HG02642 (cell line): ENCODE results near the gene CEACAM1.
"Not testable (repeated sequence)": the region's sequence is repeated elsewhere in the genome, so short reads cannot be mapped to it uniquely, and the experiment has no call there.

Experiments used
- ATAC-seq: cut with Tn5 transposase; IDR thresholded peaks from one replicate; pipeline ENCODE4 v1.9.1; 2021; ENCODE audit warnings: mild to moderate bottlenecking; ENCODE audit not compliant: unreplicated experiment, poor library complexity

CEACAM1 gene

DNA sequence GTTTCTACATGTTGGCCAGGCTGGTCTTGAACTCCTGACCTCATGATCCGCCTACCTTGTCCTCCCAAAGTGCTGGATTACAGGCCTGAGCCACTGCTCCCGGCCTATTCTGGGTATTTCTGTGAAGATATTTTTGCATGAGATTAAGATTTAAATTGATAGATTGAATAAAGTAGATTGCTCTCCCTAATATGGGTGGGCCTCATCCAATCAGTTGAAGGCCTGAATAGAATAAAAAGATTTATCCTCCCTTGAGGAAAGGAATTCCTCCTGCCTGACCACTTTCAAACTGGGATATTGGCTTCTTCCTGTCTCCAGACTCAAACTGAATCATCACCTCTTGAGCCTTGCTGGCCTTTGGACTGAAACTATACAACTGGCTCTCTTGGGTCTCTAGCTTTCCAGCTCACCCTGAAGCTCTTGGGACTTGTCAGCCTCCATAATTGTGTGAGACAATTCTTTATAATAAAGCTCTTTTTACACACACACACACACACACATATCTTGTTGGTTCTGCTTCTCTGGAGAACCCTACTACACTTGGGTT lies 49.4 kb downstream of the CEACAM1 start:
- no peak for ATAC-seq

DNA sequence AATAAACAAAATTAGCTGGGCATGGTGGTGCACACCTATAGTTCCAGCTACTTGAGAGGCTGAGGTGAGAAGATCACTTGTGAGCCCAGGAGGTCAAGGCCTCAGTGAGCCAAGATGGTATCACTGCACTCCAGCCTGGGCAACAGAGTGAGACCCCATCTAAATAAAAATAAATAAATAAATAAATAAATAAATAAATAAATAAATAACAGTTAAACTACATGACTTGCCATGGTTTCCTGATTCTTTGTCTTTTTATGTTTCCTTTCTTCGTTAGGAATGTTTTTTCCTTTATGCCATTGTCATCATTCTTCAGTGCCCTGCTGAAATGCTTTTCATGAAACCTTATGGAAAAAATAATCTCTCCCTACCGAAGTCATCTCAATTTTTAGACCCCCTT lies 50.3 kb downstream of the CEACAM1 start:
- no peak for ATAC-seq

DNA sequence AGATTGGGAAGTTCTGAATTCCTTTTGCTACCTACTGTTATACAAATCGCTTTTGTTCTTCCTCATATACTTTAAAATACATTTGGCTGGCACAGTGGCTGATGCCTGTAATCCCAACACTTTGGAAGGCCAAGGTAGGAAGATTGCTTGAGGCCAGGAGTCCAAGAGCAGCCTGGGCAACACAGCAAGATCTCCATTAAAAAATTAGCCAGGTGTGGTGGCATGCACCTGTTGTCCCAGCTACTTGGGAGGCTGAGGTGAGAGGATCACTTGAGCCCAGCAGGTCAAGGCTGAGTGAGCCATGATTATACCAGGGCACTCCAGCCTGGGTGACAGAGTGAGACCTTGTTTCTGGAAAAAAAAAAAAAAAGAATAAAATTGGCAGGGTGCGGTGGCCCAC lies 51.2 kb downstream of the CEACAM1 start:
- no peak for ATAC-seq

DNA sequence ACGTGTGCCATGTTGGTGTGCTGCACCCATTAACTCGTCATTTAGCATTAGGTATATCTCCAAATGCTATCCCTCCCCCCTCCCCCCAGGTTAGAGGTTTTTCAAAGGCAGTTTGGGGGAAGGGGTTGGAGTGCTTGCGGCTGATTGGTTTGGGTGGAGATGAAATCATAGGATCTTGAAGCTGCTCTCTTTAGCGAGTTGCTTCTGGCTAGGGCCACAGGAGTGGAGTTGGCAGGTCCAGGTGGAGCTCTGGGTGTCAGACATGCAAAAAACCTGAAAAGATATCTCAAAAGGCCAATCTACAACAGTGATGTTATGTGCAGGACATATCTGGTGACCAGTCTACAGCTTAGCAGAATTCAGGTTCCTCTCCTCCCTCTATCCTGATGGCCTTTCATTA lies 52.9 kb downstream of the CEACAM1 start:
- ATAC-seq: no peak

DNA sequence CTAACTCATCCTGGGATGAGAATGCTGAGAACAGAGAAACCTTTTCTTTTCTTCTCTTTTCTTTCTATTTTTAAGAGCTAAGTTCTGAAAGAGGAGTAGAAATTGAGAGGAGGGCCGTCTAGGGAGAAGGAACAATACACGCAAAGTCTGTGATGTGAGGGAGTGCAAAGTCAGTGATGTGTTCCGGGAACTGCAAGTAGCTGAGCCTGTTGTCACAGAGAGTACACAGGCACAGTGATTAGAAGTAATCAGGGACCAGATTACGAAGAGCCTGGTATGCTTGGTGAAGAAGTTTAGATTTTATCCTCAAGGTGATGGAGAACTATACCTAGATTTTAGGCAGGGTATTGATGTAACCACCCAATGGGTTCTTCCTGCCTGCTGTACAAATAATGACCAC lies 53.5 kb downstream of the CEACAM1 start:
- ATAC-seq: no peak

DNA sequence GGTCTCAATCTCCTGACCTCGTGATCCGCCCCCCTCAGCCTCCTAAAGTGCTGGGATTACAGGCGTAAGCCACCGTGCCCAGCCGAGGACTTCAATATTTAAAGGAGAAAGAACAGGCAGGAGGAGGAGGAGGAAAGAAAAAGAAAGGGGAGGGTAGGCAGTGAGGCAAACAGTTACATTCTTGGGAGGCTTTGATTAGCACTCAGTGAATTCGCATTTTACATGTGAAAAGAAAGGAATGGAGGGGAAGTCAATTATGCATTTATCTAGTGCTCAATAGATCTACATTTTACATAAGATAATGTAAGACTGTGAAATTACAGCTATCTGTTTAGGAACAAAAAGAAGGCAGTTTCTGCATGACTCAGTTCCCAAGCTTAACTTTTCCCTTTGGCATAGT lies 54.6 kb downstream of the CEACAM1 start:
- no peak for ATAC-seq

DNA sequence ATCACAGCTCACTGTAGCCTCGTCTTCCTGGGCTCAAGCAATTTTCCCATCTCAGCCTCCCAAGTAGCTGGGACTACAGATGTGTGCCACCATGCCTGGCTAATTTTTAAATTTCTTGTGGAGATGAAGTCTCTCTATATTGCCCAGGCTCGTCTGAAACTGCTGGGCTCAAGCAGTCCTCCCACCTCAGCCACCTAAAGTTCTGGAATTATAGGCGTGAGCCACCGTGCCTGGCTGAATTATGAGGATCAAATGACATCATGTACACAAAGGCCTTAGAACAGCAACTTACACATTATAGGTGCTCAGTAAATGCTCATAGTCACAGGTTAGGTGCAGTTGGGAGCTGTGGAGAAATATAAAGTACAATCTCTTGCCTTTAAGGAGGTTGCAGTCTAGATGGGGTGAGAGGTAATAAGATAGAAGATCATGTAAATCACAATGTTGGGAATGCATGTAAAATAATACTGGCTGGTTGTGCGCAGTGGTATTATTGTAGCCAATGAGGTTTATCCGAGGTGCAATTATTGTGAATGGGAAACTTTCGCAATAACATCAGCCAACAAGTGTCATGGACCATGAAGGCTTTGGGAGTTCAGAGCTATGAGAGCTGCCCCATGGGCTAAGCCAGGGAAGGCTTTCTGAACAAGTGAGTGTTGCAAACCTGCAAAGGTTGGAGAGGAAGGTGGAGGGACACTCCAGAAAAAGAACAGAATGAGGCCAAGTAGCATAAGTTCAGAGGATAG lies 55.7 kb downstream of the CEACAM1 start:
- ATAC-seq: no peak

DNA sequence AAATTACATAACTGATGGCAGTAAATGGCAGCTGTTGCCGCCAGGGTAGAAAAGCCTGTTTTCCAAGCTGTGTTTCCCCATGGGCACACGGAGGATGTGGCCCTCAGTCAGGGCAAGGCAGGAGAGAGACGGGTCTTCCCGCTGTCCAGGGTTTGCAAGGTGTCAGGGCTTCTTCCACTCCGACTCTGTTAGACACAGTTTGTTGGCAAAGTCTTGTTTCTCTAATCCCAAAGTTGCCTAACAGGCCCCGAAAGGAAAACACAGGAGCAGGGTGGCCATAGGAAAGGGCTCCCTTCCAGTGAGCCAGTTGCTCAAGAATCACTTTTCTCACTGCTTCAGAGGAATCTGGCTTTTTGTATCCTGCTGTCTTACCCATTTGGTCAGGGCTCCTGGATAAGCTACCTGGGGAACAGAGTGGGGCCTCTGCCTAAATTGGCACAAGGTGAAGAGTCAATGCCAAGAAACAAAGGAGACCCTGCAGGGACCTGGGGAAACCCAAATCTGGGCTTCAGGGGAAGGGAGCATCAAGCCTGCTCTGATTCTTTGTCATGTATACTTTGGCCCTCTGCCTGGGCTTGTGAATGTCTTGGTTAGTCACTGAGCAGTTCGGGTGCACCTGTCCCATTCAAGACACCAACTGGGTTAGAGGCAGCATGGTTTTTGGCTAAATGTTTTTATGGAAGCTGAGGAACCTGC lies 56.6 kb downstream of the CEACAM1 start:
- no peak for ATAC-seq

DNA sequence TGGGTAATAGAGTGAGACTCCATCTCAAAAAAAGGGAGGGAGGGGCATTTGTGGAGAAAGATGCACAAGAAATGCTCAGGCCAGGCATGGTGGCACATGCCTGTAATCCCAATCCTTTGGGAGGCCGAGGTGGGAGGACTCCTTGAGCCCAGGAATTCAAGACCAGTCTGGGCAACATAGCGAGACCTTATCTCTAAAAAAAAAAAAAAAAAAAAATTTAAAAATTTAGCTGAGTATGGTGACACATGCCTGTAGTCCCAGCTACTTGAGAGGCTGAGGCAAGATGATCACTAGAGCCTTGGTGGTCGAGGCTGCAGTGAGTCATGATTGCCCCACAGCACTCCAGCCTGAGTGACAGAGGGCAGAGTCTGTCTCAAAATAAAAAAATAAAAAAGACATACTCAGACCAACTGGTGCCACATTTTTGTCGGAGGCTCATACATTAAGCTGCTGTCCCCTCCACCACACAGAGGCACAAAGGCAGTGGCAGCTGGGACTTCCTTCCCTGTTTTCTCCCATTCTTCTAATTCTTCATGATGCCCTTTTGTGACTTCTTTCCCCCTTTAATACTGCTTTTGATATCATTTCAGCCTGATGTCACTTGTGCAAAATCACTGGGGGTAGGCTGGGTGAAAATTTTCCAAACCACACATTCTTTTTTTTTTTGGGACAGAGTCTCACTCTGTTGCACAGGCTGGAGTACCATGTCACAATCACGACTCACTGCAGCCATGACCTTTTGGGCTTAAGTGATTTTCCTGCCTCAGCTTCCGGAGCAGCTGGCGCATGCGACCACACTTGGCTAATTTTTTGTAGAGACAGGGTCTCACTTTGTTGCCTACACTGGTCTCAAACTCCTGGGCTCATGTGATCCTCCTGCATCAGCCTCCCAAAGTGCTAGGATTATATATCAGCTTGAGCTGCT lies 58.7 kb downstream of the CEACAM1 start:
- no peak for ATAC-seq

DNA sequence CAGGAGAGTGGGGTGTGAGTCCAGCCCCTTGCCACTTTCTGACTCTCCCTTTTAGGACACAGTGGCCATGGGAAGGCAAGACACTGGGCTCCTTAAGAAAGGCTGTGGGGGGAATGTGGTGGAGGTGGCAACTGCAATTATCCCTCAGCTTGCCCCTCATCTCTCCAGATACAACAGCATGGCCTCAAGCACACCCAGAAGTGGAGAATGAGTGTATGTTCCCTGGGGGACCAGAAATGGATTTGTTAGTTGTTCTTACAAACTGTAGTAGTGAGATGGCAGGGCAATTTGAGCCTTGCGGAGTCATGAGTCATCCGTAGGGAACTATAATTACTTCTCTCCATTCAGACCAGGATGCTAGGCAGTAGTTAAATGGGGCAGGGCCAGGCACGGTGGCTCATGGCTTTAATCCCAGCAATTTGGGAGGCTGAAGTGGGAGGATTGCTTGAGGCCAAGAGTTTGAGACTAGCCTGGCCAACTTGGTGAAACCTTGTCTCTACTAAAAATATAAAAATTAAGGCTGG lies 59.9 kb downstream of the CEACAM1 start:
- no peak for ATAC-seq

DNA sequence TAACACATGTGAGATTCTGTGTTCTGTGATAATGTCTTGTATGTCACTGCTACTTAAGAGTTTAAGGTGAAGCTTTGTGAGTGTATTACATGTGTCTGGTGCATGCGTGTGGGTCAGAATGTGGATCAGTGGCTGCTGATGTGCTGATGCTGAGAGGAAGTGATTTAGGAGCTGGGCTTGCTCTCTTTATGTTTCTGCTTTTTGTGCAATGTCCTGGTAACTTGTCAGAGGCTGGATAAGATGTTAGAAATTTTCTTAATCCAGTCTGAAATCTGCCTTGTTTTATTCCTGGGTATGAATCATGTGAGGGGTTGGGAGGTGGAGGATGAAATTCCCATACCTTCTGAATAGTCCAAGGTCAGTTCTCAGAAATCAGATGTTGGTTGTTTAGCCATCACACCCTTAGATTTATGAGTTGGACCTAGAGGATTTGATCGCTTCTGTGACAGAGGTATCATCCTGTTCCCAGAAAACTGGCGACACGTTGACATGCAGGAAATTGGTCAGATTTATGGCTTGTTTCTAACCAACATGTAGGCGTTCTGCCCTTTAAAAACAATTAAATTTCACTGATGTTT lies 61.0 kb downstream of the CEACAM1 start:
- ATAC-seq: no peak

DNA sequence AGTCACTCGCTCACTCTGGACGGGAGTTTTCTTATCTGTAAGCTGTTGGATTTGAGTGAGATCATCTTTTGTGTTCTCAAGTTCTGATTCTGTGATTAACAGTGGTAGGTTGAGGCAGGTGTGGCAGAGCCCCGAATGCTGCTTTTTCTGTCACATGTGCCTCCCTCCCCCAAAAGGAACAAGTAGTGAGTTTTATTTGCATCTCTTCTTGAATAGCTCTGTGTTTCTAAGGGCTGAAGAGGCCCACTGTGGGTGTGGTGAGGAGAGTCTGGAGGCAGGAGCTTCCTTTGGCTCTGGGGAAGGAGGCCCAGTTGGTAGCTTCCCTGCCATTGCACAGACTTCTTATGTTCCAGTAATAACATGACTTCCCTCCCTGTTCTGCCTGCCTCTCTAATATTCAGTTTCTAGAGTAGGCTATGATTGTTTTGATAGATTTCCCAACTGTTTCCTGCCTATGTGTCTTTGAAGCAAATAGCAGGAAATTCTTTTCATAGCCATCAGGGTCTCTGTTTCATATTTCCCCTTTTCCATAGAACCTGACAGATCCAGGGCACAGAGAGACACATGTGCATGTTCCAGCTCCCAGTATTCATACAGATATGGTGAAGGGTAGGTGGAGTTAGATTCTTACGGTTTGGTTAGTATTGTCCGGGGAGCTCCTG lies 61.6 kb downstream of the CEACAM1 start:
- no peak for ATAC-seq

DNA sequence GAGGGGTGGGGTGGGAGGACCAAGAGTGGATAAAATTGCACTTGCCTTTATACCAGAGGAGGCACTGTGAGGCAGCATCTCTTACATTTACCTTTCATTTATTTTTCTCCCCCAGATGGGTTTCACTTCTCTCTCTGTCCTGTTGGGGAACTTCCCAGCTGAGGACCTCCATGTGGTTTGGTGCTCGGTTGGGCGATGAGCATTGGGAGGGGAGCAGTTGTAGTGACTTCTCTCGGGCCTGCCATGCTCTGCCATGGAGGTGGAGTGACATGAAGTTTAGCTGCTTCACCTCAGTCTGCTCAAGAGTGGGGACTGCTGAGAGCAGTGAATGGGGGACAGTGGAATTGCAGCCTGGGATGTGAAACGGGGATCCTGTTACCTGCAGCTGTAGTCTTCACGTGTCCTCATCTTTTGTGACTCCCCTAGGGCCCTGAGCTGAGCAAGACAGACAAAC lies 62.4 kb downstream of the CEACAM1 start:
- ATAC-seq: peak; percentile 78

DNA sequence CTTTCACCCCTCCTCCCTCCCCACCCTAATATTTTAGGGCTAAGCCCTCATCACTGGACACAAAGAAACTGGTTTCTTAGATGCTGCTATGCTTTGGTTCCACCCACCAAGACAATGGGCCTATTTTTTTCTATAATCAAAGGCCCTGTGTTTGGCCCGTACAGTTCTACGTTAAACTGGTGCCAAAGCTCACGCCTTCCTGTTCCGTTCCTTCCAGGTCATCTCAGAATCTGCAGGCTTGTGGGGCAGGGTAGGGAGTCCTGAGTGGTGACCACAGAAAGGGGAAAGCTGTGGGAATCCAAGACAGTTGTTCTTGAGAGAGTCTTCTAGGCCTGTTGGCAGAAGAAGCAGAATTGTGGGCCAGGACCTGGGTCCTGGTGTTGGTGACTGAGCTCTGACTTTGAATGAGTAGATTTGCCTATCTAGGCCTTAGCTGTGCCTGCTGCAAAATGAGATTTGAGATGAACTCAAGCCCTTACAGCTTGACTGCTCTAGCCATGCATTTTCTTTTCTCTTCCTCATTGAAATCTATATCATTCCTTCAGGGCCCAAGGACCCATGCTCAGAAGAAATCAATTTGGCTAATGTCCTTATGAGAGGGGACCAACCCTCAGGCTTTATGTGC lies 66.5 kb downstream of the CEACAM1 start:
- ATAC-seq: no peak

DNA sequence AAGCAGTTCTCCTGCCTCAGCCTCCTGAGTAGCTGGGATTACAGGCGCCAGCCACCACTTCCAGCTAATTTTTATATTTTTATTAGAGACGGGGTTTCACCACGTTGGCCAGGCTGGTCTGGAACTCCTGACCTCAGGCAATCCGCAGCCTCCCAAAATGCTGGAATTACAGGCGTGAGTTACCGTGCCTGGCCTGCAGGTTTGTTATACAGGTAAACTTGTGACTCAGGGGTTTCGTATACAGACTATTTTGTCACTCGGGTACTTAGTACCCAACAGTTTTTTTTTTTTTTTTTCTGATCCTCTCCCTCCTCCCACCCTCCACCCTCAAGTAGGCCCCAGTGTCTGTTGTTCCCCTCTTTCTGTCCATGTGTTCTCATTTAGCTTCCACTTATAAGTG lies 67.0 kb downstream of the CEACAM1 start:
- not testable (repeated sequence) for ATAC-seq

DNA sequence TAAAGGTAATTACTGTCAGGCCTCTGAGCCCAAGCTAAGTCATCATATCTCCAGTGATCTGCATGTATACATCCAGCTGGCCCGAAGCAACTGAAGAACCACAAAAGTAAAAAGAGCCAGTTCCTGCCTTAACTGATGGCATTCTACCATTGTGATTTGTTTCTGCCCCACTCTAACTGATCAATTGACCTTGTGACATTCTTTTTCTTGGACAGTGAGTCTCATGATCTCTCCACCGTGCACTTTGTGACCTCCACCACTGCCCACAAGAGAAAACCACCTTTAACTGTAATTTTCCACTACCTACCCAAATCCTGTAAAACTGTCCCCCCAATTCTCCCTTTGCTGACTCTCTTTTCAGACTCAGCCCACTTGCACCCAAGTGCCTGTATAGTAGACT lies 68.4 kb downstream of the CEACAM1 start:
- no peak for ATAC-seq
